HG03159 (cell line): ENCODE results near the gene FBXW7.
A peak's percentile ranks its signal among the peaks of the same experiment; 100 is the strongest.

Experiments used
- ATAC-seq: cut with Tn5 transposase; IDR thresholded peaks from one replicate; pipeline ENCODE4 v1.9.1; 2021; ENCODE audit warnings: mild to moderate bottlenecking, moderate library complexity; ENCODE audit not compliant: unreplicated experiment

FBXW7 gene

GRCh38 chr4:152296386-152296785 lies 239.5 kb downstream of the FBXW7 start:
- no peak for ATAC-seq

DNA sequence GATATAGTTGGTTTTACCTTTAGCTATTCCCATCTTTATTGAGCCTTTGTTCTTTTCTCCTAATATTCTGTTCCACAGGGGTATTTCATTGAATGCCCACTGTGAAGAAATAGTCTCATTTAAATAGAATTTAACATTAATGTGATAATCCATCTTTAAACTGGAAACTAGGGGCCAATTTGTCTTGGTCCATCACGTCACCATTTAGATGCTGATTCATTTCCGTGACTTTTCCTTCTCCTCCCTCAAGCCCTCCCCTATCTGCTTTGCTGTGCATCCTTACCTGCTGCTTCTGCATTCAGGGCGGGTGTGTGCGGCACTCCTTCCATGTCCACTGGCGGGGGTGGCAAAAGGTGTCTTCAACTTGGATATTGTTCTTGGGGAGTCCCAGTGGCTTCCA lies 241.1 kb downstream of the FBXW7 start:
- ATAC-seq: no peak

DNA sequence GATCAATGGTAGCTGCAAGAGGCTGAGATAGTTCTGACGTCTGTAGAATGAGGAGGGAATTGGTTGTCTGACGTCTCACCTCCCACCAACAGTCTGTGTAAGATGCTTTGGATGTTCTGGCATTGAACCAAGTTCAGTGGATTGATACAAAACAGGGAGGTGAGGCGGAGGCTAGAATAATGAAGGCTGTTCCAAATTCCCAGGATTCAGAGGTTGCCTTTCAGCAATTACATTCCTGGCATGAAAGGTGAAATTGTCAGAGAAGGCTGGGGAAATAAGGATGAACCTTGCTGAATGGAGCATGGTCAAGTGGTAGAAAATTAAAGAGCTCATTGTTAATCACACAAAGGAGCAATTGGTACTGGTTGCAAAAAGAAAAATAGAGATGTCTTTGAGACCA lies 241.6 kb downstream of the FBXW7 start:
- no peak for ATAC-seq

GRCh38 chr4:152293527-152293926 lies 242.4 kb downstream of the FBXW7 start:
- ATAC-seq: no peak

GRCh38 chr4:152290366-152290921 lies 245.4 kb downstream of the FBXW7 start:
- ATAC-seq: no peak

GRCh38 chr4:152289941-152290340 lies 246.0 kb downstream of the FBXW7 start:
- no peak for ATAC-seq

- no peak for ATAC-seq
Observed at GRCh38 chr4:152289541-152289940, 246.4 kb downstream of the FBXW7 start.

GRCh38 chr4:152283801-152284470 lies 252.0 kb downstream of the FBXW7 start:
- no peak for ATAC-seq

GRCh38 chr4:152281822-152282221 lies 254.1 kb downstream of the FBXW7 start:
- ATAC-seq: no peak

- ATAC-seq: no peak
Observed at GRCh38 chr4:152281211-152281610, 254.7 kb downstream of the FBXW7 start.

DNA sequence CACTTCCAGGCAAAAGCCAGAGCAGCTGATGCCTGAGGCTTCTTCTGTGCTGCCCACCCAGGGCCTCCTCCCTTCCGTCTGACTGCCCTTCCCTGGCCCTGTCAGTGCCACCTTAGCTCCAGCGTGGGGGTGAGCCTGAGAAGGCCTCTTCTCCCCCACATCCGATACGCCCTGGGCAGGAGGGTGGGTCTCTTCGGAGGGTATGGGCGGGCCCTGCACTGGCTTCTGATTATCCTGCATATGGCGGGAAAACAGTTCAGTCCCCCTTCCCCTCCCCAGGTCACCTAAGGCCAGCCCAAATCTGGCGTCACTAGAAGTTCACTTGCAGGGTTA lies 256.7 kb downstream of the FBXW7 start:
- ATAC-seq: no peak

- peak; percentile 73 for ATAC-seq
Observed at GRCh38 chr4:152278505-152279233, 257.2 kb downstream of the FBXW7 start.

DNA sequence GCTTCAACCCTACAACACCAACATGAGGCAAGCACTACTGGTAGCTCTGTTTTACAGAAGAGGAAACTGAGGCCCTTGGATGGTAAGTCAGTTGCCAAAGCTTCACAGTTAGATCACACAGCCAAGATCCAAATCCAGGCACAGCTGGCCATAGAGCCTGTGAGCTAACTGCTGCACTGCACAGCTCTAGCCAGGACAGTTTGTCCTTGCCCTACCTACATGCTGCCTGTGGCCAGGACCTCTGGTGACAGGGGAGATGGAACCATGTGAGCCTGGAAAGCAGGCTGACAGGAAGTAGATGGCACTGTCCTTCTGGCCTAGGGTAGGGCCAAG lies 257.8 kb downstream of the FBXW7 start:
- peak; percentile 40 for ATAC-seq

GRCh38 chr4:152277333-152277732 lies 258.6 kb downstream of the FBXW7 start:
- ATAC-seq: no peak

DNA sequence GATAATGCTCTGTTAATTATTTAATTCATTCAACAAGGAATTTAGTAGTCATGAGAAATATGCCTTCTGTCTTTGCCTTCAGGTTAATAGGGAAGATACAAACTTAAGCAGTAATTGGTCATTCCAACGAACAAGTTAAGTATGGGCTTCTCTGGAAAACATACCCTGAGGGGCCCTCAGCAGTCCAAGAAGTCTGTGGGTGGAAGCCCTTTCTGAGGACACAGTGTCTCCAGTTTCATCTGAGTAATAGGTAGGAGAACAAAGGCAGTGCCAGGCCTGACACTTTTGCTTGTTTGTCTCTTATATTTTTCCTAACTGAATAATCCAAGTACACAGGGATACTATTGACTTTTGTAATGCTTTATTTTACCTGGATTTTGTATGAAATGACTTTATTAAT lies 262.5 kb downstream of the FBXW7 start:
- no peak for ATAC-seq
